HG03565 (cell line): Measurements from ENCODE around the gene KRTAP16-1.
"Not testable (repeated sequence)": the region's sequence is repeated elsewhere in the genome, so short reads cannot be mapped to it uniquely, and the experiment has no call there.

Experiments used
- ATAC-seq: cut with Tn5 transposase; IDR thresholded peaks from one replicate; pipeline ENCODE4 v1.9.1; 2021; ENCODE audit warnings: mild to moderate bottlenecking, moderate library complexity; ENCODE audit not compliant: unreplicated experiment

The KRTAP16-1 gene

GRCh38 chr17:41302981-41303380, 6.1 kb downstream of the KRTAP16-1 start:
- ATAC-seq: no peak

- ATAC-seq: no peak
These were observed 6.9 kb downstream of the KRTAP16-1 start, which contains the start of gene KRTAP29-1 for GRCh38 chr17:41301916-41302901. KRTAP29-1 (minus strand) TSS chr17:41302851; CDS start chr17:41302851, 0 bp downstream.

- no peak for ATAC-seq
These were observed 7.8 kb downstream of the KRTAP16-1 start for GRCh38 chr17:41301204-41301790.

GRCh38 chr17:41298458-41299135, 10.5 kb downstream of the KRTAP16-1 start:
- ATAC-seq: no peak

- no peak for ATAC-seq
These were observed 12.3 kb downstream of the KRTAP16-1 start for GRCh38 chr17:41296846-41297245.

GRCh38 chr17:41294016-41294415, 15.1 kb downstream of the KRTAP16-1 start:
- ATAC-seq: no peak

GRCh38 chr17:41287050-41287449, 22.1 kb downstream of the KRTAP16-1 start:
- ATAC-seq: no peak

- no peak for ATAC-seq
These were observed 24.6 kb downstream of the KRTAP16-1 start for GRCh38 chr17:41284546-41284945.

- no peak for ATAC-seq
These were observed 25.1 kb downstream of the KRTAP16-1 start for GRCh38 chr17:41284043-41284442.

GRCh38 chr17:41278176-41278955, 30.7 kb downstream of the KRTAP16-1 start:
- ATAC-seq: no peak

- ATAC-seq: not testable (repeated sequence)
These were observed 33.4 kb downstream of the KRTAP16-1 start, which contains the start of gene KRTAP9-7 for GRCh38 chr17:41275648-41276190. KRTAP9-7 (plus strand) TSS chr17:41275698; CDS start chr17:41275698, 0 bp downstream.

- no peak for ATAC-seq
These were observed 37.3 kb downstream of the KRTAP16-1 start for GRCh38 chr17:41271858-41272257.

- ATAC-seq: not testable (repeated sequence)
These were observed 37.8 kb downstream of the KRTAP16-1 start for GRCh38 chr17:41271323-41271722.

- no peak for ATAC-seq
These were observed 41.4 kb downstream of the KRTAP16-1 start for GRCh38 chr17:41267711-41268110.

- no peak for ATAC-seq
These were observed 44.0 kb downstream of the KRTAP16-1 start, which contains the start of gene KRTAP9-6 for GRCh38 chr17:41265078-41265477. KRTAP9-6 (plus strand) TSS chr17:41265378; CDS start chr17:41265378, 0 bp downstream.

- no peak for ATAC-seq
These were observed 44.5 kb downstream of the KRTAP16-1 start for GRCh38 chr17:41264599-41264998.

GRCh38 chr17:41263212-41263611, 45.9 kb downstream of the KRTAP16-1 start:
- ATAC-seq: no peak

GRCh38 chr17:41258406-41258805, 50.7 kb downstream of the KRTAP16-1 start:
- ATAC-seq: no peak
